KOPT-K1 (cell line): ENCODE data around the gene LHFPL6.

Source experiments
- H3K27ac ChIP-seq: fragments of 200-600 bp; sonication (generic); 2 replicates; pipeline ENCODE4 v1.5.1; 2016; ENCODE audit warnings: antibody characterized with exemption, mild to moderate bottlenecking, low read depth, low read length; ENCODE audit not compliant: poor library complexity, severe bottlenecking
- H3K36me3 ChIP-seq: fragments of 200-600 bp; sonication (generic); 2 replicates; pipeline ENCODE4 v1.5.1; 2017; ENCODE audit warnings: antibody characterized with exemption, mild to moderate bottlenecking, low read length, moderate library complexity; ENCODE audit not compliant: insufficient read depth
- H3K9me3 ChIP-seq: fragments of 200-600 bp; sonication (generic); 2 replicates; pipeline ENCODE4 v1.5.1; 2017; ENCODE audit warnings: antibody characterized with exemption, low read length, mild to moderate bottlenecking; ENCODE audit not compliant: insufficient read depth, poor library complexity, severe bottlenecking

LHFPL6 gene

GRCh38 chr13:39457274-39457673 is 145.7 kb downstream of the LHFPL6 start:
- Histone ChIP-seq H3K9me3 (peaks cover 4% of the 10 kb centered on the region), H3K27ac (no peak overlapping the region), H3K36me3 (no peaks in the 10 kb centered on the region)

DNA sequence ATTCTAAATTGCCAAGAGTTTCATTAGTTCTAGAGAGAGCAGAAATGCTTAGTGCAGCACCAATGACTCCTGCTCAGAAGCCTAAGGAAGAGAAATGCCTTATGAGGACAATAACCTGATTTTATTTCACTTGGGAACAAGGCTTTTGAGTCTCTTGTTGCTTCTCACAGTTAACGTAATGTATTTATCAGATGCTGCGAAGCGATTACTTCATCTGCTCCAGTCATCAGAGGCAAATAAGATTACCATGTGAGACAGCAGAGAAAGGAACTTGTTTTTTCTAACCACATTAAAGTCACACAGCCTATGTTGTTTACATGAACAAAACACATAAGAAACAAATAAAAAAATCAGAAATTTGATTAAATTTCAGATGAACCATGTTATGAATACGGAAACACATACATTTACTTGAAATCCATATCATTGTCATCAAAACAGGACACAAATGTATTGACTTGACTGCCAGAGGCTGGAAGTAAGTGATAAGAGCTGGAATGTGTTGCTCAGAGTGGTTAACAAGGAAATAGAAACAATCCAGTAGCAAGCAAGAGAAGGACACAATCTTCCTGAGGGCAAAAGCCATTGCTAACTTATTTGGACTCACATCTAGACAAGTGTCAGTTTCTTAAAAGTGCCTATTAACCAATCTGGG is 147.3 kb downstream of the LHFPL6 start:
- peaks cover 4% of the 10 kb centered on the region for H3K9me3 ChIP-seq
- H3K36me3 ChIP-seq = no peaks in the 10 kb centered on the region
- H3K27ac ChIP-seq = no peak overlapping the region

GRCh38 chr13:39452834-39453233 is 150.2 kb downstream of the LHFPL6 start:
- no peaks in the 10 kb centered on the region for H3K36me3 ChIP-seq

DNA sequence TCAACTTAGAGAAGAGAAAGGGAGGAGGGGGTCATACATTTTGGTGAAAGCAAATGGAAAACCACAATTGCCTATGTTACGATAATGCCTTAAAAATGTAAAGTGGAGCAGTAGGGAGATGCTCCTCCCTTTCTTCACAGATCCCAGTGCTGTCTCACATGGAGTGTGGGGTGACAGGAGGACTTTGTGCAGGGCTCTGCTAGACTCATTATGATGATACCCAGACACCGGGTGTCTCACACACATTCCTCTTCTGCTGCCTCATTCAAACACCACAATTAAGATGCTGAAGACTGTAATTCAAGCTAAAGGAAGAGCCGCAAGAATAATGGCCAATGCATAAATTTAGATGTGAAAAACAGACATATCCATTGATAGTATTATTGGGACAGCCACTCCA is 150.6 kb downstream of the LHFPL6 start:
- Histone ChIP-seq H3K36me3 (no peaks in the 10 kb centered on the region), H3K27ac (no peak overlapping the region)

More at GRCh38 chr13:39452834-39453233, 150.2 kb downstream of the LHFPL6 start:
- H3K9me3 ChIP-seq = peaks cover 4% of the 10 kb centered on the region
- H3K27ac ChIP-seq = no peak overlapping the region

DNA sequence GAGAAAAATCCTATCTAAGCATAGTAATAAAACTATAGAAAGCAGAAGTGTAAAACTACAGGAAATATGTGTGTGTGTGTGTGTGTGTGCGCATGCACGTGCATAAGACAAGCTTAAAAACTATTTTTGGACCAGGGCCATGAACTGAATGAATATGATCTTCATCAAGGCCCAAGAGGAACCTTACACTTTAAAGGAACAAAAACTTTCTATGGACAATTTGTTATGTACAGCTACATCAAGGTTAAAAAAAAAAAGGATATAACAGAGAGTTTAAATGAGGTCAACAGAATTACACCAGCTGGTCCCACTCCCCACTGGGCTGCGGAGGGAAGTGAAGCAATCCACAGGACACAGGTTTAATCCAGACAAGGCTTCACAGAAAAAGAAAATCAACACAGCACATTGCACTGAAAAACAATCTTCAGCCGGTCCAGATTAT is 151.1 kb downstream of the LHFPL6 start:
- Histone ChIP-seq H3K36me3 (no peaks in the 10 kb centered on the region), H3K27ac (no peak overlapping the region), H3K9me3 (no peaks in the 10 kb centered on the region)

More for the DNA sequence above, 150.6 kb downstream of the LHFPL6 start:
- H3K9me3 ChIP-seq = peaks cover 4% of the 10 kb centered on the region

- H3K9me3 ChIP-seq = no peaks in the 10 kb centered on the region
- no peak overlapping the region for H3K27ac ChIP-seq
- no peaks in the 10 kb centered on the region for H3K36me3 ChIP-seq
Observed at GRCh38 chr13:39451301-39451700, 151.7 kb downstream of the LHFPL6 start.

DNA sequence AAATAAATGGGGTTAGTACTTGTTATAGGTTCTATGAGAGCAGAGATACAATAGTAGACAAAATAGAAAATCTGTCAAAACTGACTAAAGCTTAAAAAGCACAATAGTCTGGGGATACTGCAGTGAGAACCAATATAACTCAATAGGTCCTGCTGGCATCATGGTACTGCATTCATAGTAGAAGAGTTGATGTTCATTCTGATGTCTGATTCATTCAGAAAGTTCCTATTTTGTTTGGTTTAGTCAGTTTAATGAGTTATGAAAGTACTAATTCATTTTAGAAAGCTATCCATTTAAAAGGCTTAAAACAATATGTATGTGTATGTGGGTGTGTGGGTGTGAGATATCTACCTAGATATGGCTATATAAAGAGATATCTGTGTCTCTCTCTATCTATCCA is 152.8 kb downstream of the LHFPL6 start:
- Histone ChIP-seq H3K36me3 (no peaks in the 10 kb centered on the region), H3K9me3 (no peaks in the 10 kb centered on the region), H3K27ac (no peak overlapping the region)

DNA sequence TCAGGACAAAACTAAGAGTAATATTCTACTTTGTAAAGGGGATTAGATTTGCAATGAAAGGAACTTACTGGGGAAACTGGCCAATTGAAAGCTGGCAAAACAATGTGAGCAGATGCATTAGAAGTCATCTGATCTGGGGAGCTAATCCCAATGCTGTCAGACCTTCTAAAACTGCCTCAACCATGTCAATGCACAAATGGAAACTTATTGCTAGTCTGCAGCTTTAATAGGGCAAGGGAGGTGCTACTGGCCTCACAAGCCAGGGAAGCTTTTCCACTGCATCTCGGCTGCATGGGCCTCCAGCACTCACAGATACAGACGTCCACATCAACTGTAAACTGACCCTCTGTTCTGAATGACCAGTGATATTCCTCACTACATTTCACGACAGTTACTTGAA is 154.2 kb downstream of the LHFPL6 start:
- Histone ChIP-seq H3K36me3 (no peaks in the 10 kb centered on the region), H3K27ac (no peak overlapping the region), H3K9me3 (no peaks in the 10 kb centered on the region)

DNA sequence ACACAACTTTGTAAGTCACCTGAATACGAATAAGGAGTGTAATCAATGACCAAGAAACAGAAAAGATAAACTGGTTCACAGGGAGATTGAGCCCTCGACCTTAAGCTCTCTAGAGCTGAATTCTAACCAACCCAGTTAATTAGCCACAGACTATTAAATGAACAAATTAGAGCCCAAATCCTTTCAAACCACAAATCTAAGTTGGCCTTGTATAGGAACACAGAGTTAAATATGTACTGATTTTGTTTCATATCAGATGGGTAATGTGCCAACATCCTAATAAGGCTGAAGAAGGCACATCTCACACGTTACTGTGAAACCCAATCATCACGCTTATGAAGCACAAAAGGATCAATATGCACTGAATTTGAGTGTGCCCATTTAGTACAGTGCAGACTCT is 156.1 kb downstream of the LHFPL6 start:
- no peaks in the 10 kb centered on the region for H3K9me3 ChIP-seq
- H3K27ac ChIP-seq = no peak overlapping the region
- H3K36me3 ChIP-seq = no peaks in the 10 kb centered on the region

DNA sequence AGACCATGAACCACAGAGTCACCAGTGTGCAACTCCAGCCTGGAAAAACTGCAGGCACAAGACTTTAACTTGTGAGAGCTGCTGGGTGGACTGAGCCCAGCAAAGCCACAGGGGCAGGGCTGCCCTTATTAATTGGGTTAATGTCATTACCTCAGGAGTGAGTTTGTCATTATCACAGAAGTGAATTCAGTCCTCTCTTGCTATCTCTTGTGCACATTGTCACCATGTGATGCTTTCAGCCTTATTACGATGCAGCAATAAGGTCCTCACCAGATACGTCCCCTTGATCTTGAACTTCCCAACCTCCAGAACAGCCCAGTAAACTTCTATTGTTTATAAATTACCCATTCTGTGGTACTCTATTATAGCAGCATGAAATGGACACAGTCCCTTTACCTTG is 158.1 kb downstream of the LHFPL6 start:
- Histone ChIP-seq H3K36me3 (no peaks in the 10 kb centered on the region), H3K9me3 (no peaks in the 10 kb centered on the region), H3K27ac (no peak overlapping the region)

DNA sequence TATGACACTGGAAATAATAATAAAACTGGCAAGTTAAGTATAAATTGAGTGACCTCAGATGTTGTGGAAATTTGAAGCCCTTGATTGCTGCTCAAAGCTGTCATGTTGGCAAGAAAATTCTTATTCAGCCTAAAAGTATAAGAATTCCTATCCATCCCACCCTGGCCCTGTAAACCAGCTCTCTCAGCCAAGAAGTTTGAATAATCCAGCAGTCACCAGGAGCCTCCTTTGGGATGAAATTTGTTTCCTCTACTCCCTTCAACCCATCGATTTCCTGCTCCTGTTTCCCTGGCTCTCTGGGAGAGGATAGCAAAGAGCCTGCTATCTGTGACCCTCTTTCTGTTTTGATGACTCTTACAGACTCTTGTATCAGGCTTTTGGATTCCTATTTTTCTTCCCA is 169.3 kb downstream of the LHFPL6 start:
- H3K36me3 ChIP-seq = no peaks in the 10 kb centered on the region
- H3K9me3 ChIP-seq = peaks cover 9% of the 10 kb centered on the region
- no peak overlapping the region for H3K27ac ChIP-seq

DNA sequence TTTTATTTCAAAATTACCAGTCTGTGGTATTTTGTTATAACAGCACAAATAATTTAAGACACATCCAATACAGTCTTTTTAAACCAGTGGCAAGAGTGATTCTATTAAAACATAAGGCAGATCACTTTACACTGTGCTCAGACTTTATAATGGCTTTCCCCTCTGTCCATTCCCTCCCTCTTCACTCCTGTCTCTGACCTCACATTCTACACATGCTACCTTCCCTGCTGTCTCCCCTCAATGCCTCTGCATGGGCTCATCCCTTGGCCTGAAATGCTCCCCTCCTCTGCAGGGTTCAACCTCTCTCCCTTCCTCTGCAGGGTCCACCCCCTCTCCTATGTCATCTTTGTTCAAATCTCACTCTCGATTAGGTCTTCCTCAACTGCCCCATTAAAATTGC is 170.8 kb downstream of the LHFPL6 start:
- H3K9me3 ChIP-seq = no peaks in the 10 kb centered on the region
- H3K36me3 ChIP-seq = no peaks in the 10 kb centered on the region
- H3K27ac ChIP-seq = no peak overlapping the region

- H3K9me3 ChIP-seq = no peaks in the 10 kb centered on the region
- no peaks in the 10 kb centered on the region for H3K36me3 ChIP-seq
- no peak overlapping the region for H3K27ac ChIP-seq
Observed at GRCh38 chr13:39422845-39423565, 180.0 kb downstream of the LHFPL6 start.

DNA sequence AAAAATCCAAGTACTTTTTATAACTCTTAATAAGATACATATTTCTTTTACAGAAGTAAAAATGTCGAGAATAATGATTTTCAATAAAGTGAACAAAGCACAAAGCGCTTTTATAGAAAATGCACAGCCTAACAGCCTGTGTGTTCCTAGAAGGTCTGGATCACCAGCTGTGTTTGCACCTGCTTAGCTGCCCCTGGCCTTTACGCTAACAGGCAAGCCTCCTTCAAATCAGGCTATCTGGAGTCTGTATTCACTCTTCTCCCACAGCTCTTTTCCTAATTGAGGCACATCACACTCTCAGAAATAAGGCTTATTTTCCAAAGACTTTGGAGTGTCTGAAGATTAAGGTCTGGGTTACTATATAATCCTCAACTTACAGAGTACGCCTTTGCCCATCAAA is 183.1 kb downstream of the LHFPL6 start:
- Histone ChIP-seq H3K9me3 (no peaks in the 10 kb centered on the region), H3K27ac (no peak overlapping the region), H3K36me3 (no peaks in the 10 kb centered on the region)

- Histone ChIP-seq H3K27ac (no peak overlapping the region), H3K36me3 (no peaks in the 10 kb centered on the region), H3K9me3 (no peaks in the 10 kb centered on the region)
Observed at GRCh38 chr13:39419068-39419467, 183.9 kb downstream of the LHFPL6 start.

DNA sequence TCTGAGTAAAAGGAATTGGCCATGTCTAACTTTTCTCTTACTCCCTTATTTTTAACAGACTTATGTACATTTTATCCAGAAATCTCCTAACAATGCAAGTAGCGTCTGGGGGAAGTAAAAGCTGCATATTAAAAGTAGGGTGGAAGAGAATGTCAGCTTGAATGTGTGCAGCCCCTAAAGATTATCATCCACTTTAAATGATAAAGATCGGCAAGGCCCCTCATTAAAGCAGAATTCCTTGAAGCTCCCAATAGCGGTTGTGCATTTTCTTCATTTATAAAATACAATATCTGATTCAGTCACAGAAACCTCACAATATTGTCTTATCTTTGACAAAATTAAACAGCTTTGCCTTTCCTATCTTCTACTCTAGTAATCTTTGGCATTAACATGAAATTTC is 184.6 kb downstream of the LHFPL6 start:
- H3K9me3 ChIP-seq = no peaks in the 10 kb centered on the region
- H3K27ac ChIP-seq = no peak overlapping the region
- H3K36me3 ChIP-seq = no peaks in the 10 kb centered on the region
